ENCODE measurements around the gene DLGAP1. TPM values are rescaled to one million over a fixed set of nuclear protein-coding genes. Genes with fewer than 3 reads are reported as not detected.

DLGAP1 gene
- total and polyA plus RNA-seq, 2 experiments from 2014 or later, result 17.0 to 48.5 TPM

- no peaks in the 10 kb centered on the region for H3K27me3 ChIP-seq (ENCODE audit: insufficient read depth)
- TF ChIP-seq ETS1 (IDR thresholded peaks at IDR 0.05) (no peak), ZNF462 (CRISPR knock-in tag; IDR thresholded peaks at IDR 0.05) (peak; percentile 88)
- no peak overlapping the region; the same call in 2 of the 3 replicates for H3K4me3 Mint-ChIP-seq
- H4K20me1 ChIP-seq (replicated peaks; ENCODE audit: insufficient read depth), result no peaks in the 10 kb centered on the region; the same call in 1 of the 2 replicates
- H3K4me1 ChIP-seq (ENCODE audit: insufficient read depth), result peaks cover 30% of the 10 kb centered on the region
- H3K4me2 ChIP-seq, result no peak overlapping the region
- H3K9me3 Mint-ChIP-seq, result peaks cover 6% of the 10 kb centered on the region; the same call in 2 of the 3 replicates
- peaks cover 12% of the 10 kb centered on the region for H3K79me2 ChIP-seq (replicated peaks; ENCODE audit: insufficient read depth)
- H3K27ac ChIP-seq (ENCODE audit: low read depth), result no peak overlapping the region
- H3K27ac Mint-ChIP-seq, result peak overlapping the region; percentile 63; the same call in 1 of the 2 replicates
- no peaks in the 10 kb centered on the region for H3K36me3 ChIP-seq (ENCODE audit: insufficient read depth)
- ATAC-seq (peak; percentile 97), DNase-seq (ENCODE audit: low spot score) (peak; percentile 67)
- H3K9me2 ChIP-seq (ENCODE audit: insufficient read depth), result no peaks in the 10 kb centered on the region
- no peak overlapping the region for H2AFZ ChIP-seq
- H3K36me3 Mint-ChIP-seq (ENCODE audit: low read depth), result peaks cover 6% of the 10 kb centered on the region; the same call in 2 of the 3 replicates
- no peaks in the 10 kb centered on the region for H3F3A ChIP-seq (replicated peaks; ENCODE audit: low read depth)
- peaks cover 66% of the 10 kb centered on the region for H3K4me1 Mint-ChIP-seq
- H3K4me3 ChIP-seq, result no peak overlapping the region
- H3K27me3 Mint-ChIP-seq (ENCODE audit: insufficient read depth, low read depth, poor library complexity), result peaks cover 10% of the 10 kb centered on the region
Observed at GRCh38 chr18:4358618-4359017, 96.5 kb downstream of the DLGAP1 start.

GRCh38 chr18:4357579-4357978 is 97.5 kb downstream of the DLGAP1 start:
- H3K79me2 ChIP-seq (replicated peaks; ENCODE audit: insufficient read depth), result peaks cover 12% of the 10 kb centered on the region
- DNase-seq (ENCODE audit: low spot score), result no peak
- Mint-ChIP-seq H3K36me3 (ENCODE audit: low read depth) (no peaks in the 10 kb centered on the region), H3K9me3 (no peaks in the 10 kb centered on the region), H3K27me3 (ENCODE audit: insufficient read depth, low read depth, poor library complexity) (peaks cover 10% of the 10 kb centered on the region), H3K27ac (no peak overlapping the region), H3K4me3 (no peak overlapping the region), H3K4me1 (peaks cover 69% of the 10 kb centered on the region)
- ATAC-seq, result peak; percentile 10
- TF ChIP-seq ETS1 (IDR thresholded peaks at IDR 0.05) (no peak), STAT1 (IDR thresholded peaks at IDR 0.05; ENCODE audit: unreplicated experiment) (no peak), EZH2 (IDR thresholded peaks at IDR 0.05; ENCODE audit: low read depth, unreplicated experiment) (no peak)
- no peak overlapping the region for H3K4me3 ChIP-seq
- no peaks in the 10 kb centered on the region for H3K36me3 ChIP-seq (ENCODE audit: insufficient read depth)
- no peaks in the 10 kb centered on the region; the same call in 1 of the 2 replicates for H4K20me1 ChIP-seq (replicated peaks; ENCODE audit: insufficient read depth)
- H3K27ac ChIP-seq (ENCODE audit: low read depth), result no peak overlapping the region
- H2AFZ ChIP-seq, result no peak overlapping the region
- no peaks in the 10 kb centered on the region for H3K27me3 ChIP-seq (ENCODE audit: insufficient read depth)
- H3K9me2 ChIP-seq (ENCODE audit: insufficient read depth), result no peaks in the 10 kb centered on the region
- H3K4me1 ChIP-seq (ENCODE audit: insufficient read depth), result peaks cover 38% of the 10 kb centered on the region
- H3K4me2 ChIP-seq, result no peak overlapping the region
- H3F3A ChIP-seq (replicated peaks; ENCODE audit: low read depth), result no peaks in the 10 kb centered on the region

Data from GM23338 (cell line).